GM12874 (cell line): ENCODE measurements around the gene DOCK11.

Source experiments
- CTCF ChIP-seq: IDR thresholded peaks from 2 replicates; pipeline ENCODE4 v1.5.1; 2011; ENCODE audit warnings: low read depth, mild to moderate bottlenecking, control low read depth, low read length, moderate library complexity; ENCODE audit not compliant: insufficient read depth

DOCK11 gene

GRCh38 chrX:118495061-118495921 lies at the start of gene DOCK11:
Gene DOCK11 (plus strand): TSS chrX:118495815. CDS start chrX:118495972, 157 bp downstream.
- TF ChIP-seq CTCF = no peak

DNA sequence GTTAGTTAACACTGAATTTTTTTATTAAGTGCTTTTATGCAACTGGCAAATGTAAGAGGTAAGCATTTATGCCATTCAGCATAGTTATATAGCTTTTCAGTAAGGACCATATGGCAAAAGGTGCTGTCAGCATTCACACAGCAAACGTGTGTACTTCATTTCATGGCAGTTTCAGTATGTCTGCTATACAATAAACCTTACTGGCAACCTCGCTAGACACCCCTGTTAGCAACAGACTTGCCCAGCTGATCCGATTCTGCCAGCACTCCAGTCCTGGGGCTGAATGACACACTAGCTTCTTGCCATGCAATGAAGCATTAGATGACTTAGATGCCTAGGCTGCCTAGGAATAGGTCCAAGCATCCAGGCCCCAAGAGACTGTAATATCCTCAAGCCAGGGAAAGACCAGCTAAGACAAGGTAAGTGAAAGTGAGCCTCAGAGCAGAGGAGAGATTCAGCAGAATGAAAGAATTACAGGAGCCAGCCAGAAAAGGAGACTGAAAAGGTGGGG lies 47.3 kb upstream of the DOCK11 start:
- no peak for TF ChIP-seq CTCF

DNA sequence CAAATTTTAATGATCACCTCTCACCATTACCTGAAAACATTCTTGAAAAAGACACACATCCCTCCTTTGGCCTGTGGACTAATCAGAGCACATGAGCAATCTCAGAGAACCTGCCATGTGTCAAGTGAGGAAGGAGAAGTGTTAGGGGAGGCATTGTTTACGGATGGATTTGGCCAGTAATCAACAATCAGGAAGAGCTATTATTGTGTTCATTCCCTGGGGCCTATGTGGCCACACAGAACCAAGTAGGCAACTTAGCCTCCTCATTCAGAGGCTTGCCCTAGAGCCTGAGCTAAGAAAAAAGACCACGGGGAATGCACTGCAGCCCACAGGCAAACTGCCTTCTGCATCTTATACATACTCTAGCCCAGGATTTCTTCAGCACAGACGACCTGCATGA lies 40.6 kb upstream of the DOCK11 start:
- TF ChIP-seq CTCF = no peak

- TF ChIP-seq CTCF = peak; percentile 21; the same call in 1 of the 2 replicates
These were observed 36.1 kb upstream of the DOCK11 start for GRCh38 chrX:118459494-118459893.

- TF ChIP-seq CTCF = no peak
These were observed 31.1 kb upstream of the DOCK11 start for GRCh38 chrX:118464501-118464900.

- no peak for TF ChIP-seq CTCF
These were observed 27.5 kb upstream of the DOCK11 start for GRCh38 chrX:118468122-118468521.

DNA sequence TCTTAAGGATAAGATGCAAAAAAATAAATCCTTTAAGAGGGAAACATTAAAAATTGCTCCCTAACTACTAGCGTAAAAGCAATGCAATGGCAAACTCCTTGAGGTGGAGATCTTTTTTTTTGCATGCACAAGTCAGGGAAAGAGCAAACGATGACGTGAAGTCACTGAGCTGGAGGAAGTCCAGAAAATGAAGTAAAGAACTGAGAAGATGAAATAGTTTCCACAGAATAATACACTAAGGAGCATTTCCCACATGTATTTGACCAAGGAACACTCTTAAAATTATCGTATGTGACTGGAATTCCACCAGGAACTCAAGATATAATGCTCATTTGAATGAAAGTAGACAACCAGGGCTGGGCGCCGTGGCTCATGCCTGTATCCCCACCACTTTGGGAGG lies 21.0 kb upstream of the DOCK11 start:
- no peak for TF ChIP-seq CTCF
